GM12878 (cell line): ENCODE measurements around the gene SORCS1. TPM values are rescaled to one million over a fixed set of nuclear protein-coding genes. Genes with fewer than 3 reads are reported as not detected.

Source experiments
- ATAC-seq: fragments of 200-7000 bp; cut with Tn5 transposase; 3 replicates; pipeline ENCODE4 v1.9.1; 2020; ENCODE audit warnings: mild to moderate bottlenecking, moderate library complexity
- BruUV-seq: library from RNA; stranded (reverse); fragments of 400-500 nt; replicated peaks from 2 replicates; lab custom pipeline; 2021; lab: Mats Ljungman, UMichigan
- CTCF ChIA-PET: fragments of 300-600 bp; sonication (Branson Sonifier 250); formaldehyde crosslinking; extraction: SDS; loops from one replicate; lab custom pipeline; 2021; ENCODE audit warnings: inconsistent platforms; lab: Yijun Ruan, JAX
- POLR2A ChIA-PET: fragments of 350-600 bp; formaldehyde crosslinking; extraction: SDS; loops from one replicate; lab custom pipeline; 2021; ENCODE audit warnings: inconsistent platforms; lab: Charles Lee
- RAD21 ChIA-PET: fragments of 300-600 bp; sonication (Branson Sonifier 250); formaldehyde crosslinking; loops from one replicate; lab custom pipeline; 2023; ENCODE audit warnings: antibody characterized with exemption; ENCODE audit not compliant: unreplicated experiment; lab: Charles Lee
- SMC1A ChIA-PET: fragments of 300-600 bp; sonication (Branson Sonifier 250); formaldehyde crosslinking; loops from one replicate; lab custom pipeline; 2023; ENCODE audit not compliant: unreplicated experiment, uncharacterized antibody; lab: Charles Lee
- DNase-seq: peaks from one replicate; pipeline ENCODE4 v3.0.0-alpha.2; 2011; ENCODE audit warnings: low read depth, low spot score
- FAIRE-seq: peaks from 3 replicates; lab custom pipeline; 2011; peaks lifted over from hg19 to GRCh38; lab: Jason Lieb, UNC
- H2AFZ ChIP-seq: 2 replicates; pipeline ENCODE4 v1.6.0; 2011; ENCODE audit warnings: low read depth, low read length, control low read depth; ENCODE audit not compliant: control insufficient read depth
- H3K27ac ChIP-seq: 2 replicates; pipeline ENCODE4 v1.5.1; 2011; ENCODE audit warnings: control low read depth; ENCODE audit not compliant: control insufficient read depth, insufficient read depth
- H3K27me3 ChIP-seq, 2 experiments: replicated peaks in 1 of 2; 2 replicates each; pipeline versions ENCODE4 v1.6.0 to v1.6.1; 2011; ENCODE audit warnings: low read length in 1 of 2; ENCODE audit not compliant: control insufficient read depth in 2 of 2, insufficient read depth in 2 of 2
- H3K36me3 ChIP-seq, 2 experiments: 2 replicates each; pipeline ENCODE4 v1.5.1; 2011; ENCODE audit warnings: low read length in 1 of 2; ENCODE audit not compliant: control insufficient read depth in 2 of 2, insufficient read depth in 2 of 2
- H3K4me1 ChIP-seq: 2 replicates; pipeline ENCODE4 v1.6.1; 2011; ENCODE audit warnings: mild to moderate bottlenecking, low read length, moderate library complexity, mixed read lengths; ENCODE audit not compliant: control insufficient read depth, insufficient read depth
- H3K4me2 ChIP-seq: 2 replicates; pipeline ENCODE4 v1.6.0; 2011; ENCODE audit warnings: control low read depth; ENCODE audit not compliant: control insufficient read depth, insufficient read depth
- H3K4me3 ChIP-seq: fragments of 200-600 bp; sonication (generic); 2 replicates; pipeline ENCODE4 v1.5.1; 2016
- H3K79me2 ChIP-seq: 2 replicates; pipeline ENCODE4 v1.6.0; 2011; ENCODE audit warnings: low read length; ENCODE audit not compliant: control insufficient read depth, insufficient read depth
- H3K9ac ChIP-seq: 2 replicates; pipeline ENCODE4 v1.8.0; 2011; ENCODE audit warnings: low read length, control low read depth, mixed read lengths; ENCODE audit not compliant: control insufficient read depth, insufficient read depth
- H3K9me3 ChIP-seq: replicated peaks from 3 replicates; pipeline ENCODE4 v1.5.1; 2011; ENCODE audit warnings: mild to moderate bottlenecking, low read length; ENCODE audit not compliant: control insufficient read depth, insufficient read depth
- H4K20me1 ChIP-seq: 2 replicates; pipeline ENCODE4 v1.6.0; 2011; ENCODE audit not compliant: control insufficient read depth, insufficient read depth
- BACH1 ChIP-seq: fragments of 450-650 bp; IDR thresholded peaks from 2 replicates; pipeline ENCODE4 v1.6.1; 2017; ENCODE audit warnings: mild to moderate bottlenecking, borderline replicate concordance
- CBX5 ChIP-seq: sonication (generic); IDR thresholded peaks from 2 replicates; pipeline ENCODE4 v1.6.1; 2016; ENCODE audit warnings: low read depth, moderate library complexity, mild to moderate bottlenecking, inconsistent platforms
- HSF1 ChIP-seq: fragments of 150-350 bp; IDR thresholded peaks from 2 replicates; pipeline ENCODE4 v1.6.1; 2014; ENCODE audit warnings: mild to moderate bottlenecking, low read depth, low read length
- MEF2B ChIP-seq: fragments of 450-650 bp; IDR thresholded peaks from 2 replicates; pipeline ENCODE4 v1.6.1; 2018; ENCODE audit warnings: mild to moderate bottlenecking, moderate library complexity; ENCODE audit not compliant: partially characterized antibody, poor library complexity, severe bottlenecking
- NR2C1 ChIP-seq: fragments of 450-650 bp; IDR thresholded peaks from 2 replicates; pipeline ENCODE4 v1.6.1; 2017; ENCODE audit warnings: antibody characterized with exemption, mild to moderate bottlenecking, moderate library complexity
- POLR2AphosphoS2 ChIP-seq: IDR thresholded peaks from 2 replicates; pipeline ENCODE4 v1.6.1; 2011; ENCODE audit warnings: low read depth, mild to moderate bottlenecking, low read length, improper control_type of control experiment, moderate library complexity
- SKIL ChIP-seq: fragments of 450-650 bp; IDR thresholded peaks from 2 replicates; pipeline ENCODE4 v1.6.1; 2017; ENCODE audit warnings: mild to moderate bottlenecking, low read depth, inconsistent platforms; ENCODE audit not compliant: poor library complexity, severe bottlenecking
- ZNF274 ChIP-seq: IDR thresholded peaks from one replicate; pipeline ENCODE4 v1.8.0; 2011; ENCODE audit not compliant: insufficient read length, insufficient read depth
- WGBS: methylation state at CpG from one replicate; pipeline ENCODE4 v1.1.6; 2016; ENCODE audit warnings: low lambda C conversion rate; ENCODE audit not compliant: insufficient replicate concordance, insufficient coverage; ENCODE audit errors: missing lambda C conversion rate; 5-methylcytosine and 5-hydroxymethylcytosine counted together
- in situ Hi-C: fragments of 300-500 bp; cut with MboI; formaldehyde crosslinking; loops from 9 replicates; pipeline ENCODE4 v1.14.3; 2018; ENCODE audit warnings: mixed read lengths
- intact Hi-C: fragments of 100-400 bp; cut with micrococcal nuclease; formaldehyde crosslinking; loops from one replicate; pipeline ENCODE4 v1.14.2; 2022; ENCODE audit not compliant: unreplicated experiment
- polyA plus RNA-seq, 11 experiments: library from polyadenylated mRNA; depleted of rRNA in 4 of 11; unstranded in 6 of 11; stranded (reverse) in 5 of 11; fragments of >200 nt; fragmentation: Nextera tagmentation in 4 of 11; fragmentation: Illumina TruSeq in 1 of 11; extraction: Ambion mirVana in 4 of 11; extraction: Trizol in 1 of 11; gene quantifications; 1 replicate in 1 of 11; 2 replicates in 10 of 11; pipeline versions ENCODE4 v1.2.1 to v1.2.3, GENCODE V29; 2011 to 2016; ENCODE audit warnings: inconsistent platforms in 2 of 11, missing spikeins in 2 of 11, low read depth in 1 of 11
- total RNA-seq, 4 experiments: library from RNA; depleted of rRNA in 3 of 4; stranded (reverse); fragments of >200 nt in 3 of 4; fragmentation: Illumina TruSeq in 1 of 4; extraction: Trizol in 1 of 4; gene quantifications; 2 replicates each; pipeline versions ENCODE4 v1.2.1 to v1.2.3, GENCODE V29; 2013 to 2021

The SORCS1 gene
- total and polyA plus RNA-seq, 10 of the 15 experiments (the other 5 are each of a cell fraction or from before 2014, with no cell fraction given) = 0.02 to 9.6 (median 0.06) TPM; not detected in 3

- ChIA-PET SMC1A (interaction anchor here (1.0 to 3.3 kb wide), 5 partner anchors 176 to 307 kb away, joined by 3 to 10 read pairs (median 3); no protein-coding TSS in a partner anchor), CTCF (interaction anchor here (1.3 to 1.4 kb wide), 3 partner anchors 16 to 308 kb away, joined by 4 to 7 read pairs (median 5); no protein-coding TSS in a partner anchor), RAD21 (interaction anchor here (0.9 to 1.7 kb wide), 3 partner anchors 147 to 307 kb away, joined by 3 to 5 read pairs (median 4); no protein-coding TSS in a partner anchor), POLR2A (interaction anchor here (0.5 kb wide), 1 partner anchor 141 kb away, joined by 3 read pairs; no protein-coding TSS in a partner anchor)
- H3K9ac ChIP-seq = no peak overlapping the region
- no peak for TF ChIP-seq SKIL
- no peak for TF ChIP-seq NR2C1
- no peak for TF ChIP-seq POLR2AphosphoS2
- no peak for TF ChIP-seq BACH1
- no peak for TF ChIP-seq MEF2B
- no peak for TF ChIP-seq ZNF274
- no peak for TF ChIP-seq CBX5
- TF ChIP-seq HSF1 = no peak
- H3K79me2 ChIP-seq = no peaks in the 10 kb centered on the region
- no peak overlapping the region for H3K4me2 ChIP-seq
- ATAC-seq = no peak
- no peak for FAIRE-seq
- H3K36me3 ChIP-seq = no peaks in the 10 kb centered on the region
- in situ Hi-C loops (no loop called here), intact Hi-C loops (no loop called here)
- H3K27me3 ChIP-seq = no peaks in the 10 kb centered on the region
- no peak for DNase-seq
- no peak overlapping the region for H3K27ac ChIP-seq
- no peak overlapping the region for H3K4me3 ChIP-seq
- no peaks in the 10 kb centered on the region for H4K20me1 ChIP-seq
- 6% methylated on average over 4 of the region's 4 CpGs for WGBS
- H3K9me3 ChIP-seq = no peaks in the 10 kb centered on the region
- no peak overlapping the region for H2AFZ ChIP-seq
- no peaks in the 10 kb centered on the region for H3K4me1 ChIP-seq
- BruUV-seq = no TSS peak
Observed at GRCh38 chr10:107013258-107014006, 151.1 kb downstream of the SORCS1 start.
